Omental fat pad (tissue), 4 donors: ENCODE results near the gene UTS2R. TPM values are rescaled to one million over a fixed set of nuclear protein-coding genes. Genes with fewer than 3 reads are reported as not detected.

Experiments
- ATAC-seq: fragments of 150-250 bp; one replicate; pipeline ENCODE4 v1.9.1; 2016; ENCODE audit warnings: mild to moderate bottlenecking, moderate library complexity; ENCODE audit not compliant: low FRiP score
- DNase-seq: peaks from one replicate; pipeline ENCODE4 v3.0.0-alpha.2; 2019; ENCODE audit warnings: low spot score
- CTCF ChIP-seq, 3 donors: fragments of 450-650 bp; IDR thresholded peaks; one replicate each; pipeline ENCODE4 v1.5.1; 2016 to 2017; ENCODE audit warnings: antibody characterized with exemption in 3 of 3, mild to moderate bottlenecking in 3 of 3, moderate library complexity in 2 of 3
- total RNA-seq, 4 donors: library from RNA; depleted of rRNA; stranded (reverse); fragments of >200 nt; gene quantifications; one replicate each; pipeline ENCODE4 v1.1.0, GENCODE V29; 2016

UTS2R gene
- not detected for total RNA-seq

GRCh38 chr17:82371333-82372248 lies at the start of gene UTS2R:
Gene UTS2R, plus strand, starts transcription at chr17:82371765. Its CDS starts 2,560 bp downstream, at chr17:82374325.
- DNase-seq: no peak
- no peak for ATAC-seq

GRCh38 chr17:82321947-82322466 lies 49.6 kb upstream of the UTS2R start:
- no peak for TF ChIP-seq CTCF (IDR thresholded peaks at IDR 0.05)
- ATAC-seq (no peak), DNase-seq (no peak)

More at GRCh38 chr17:82371333-82372248, at the start of gene UTS2R:
- no peak for TF ChIP-seq CTCF (IDR thresholded peaks at IDR 0.05)

GRCh38 chr17:82322526-82323453 lies 48.8 kb upstream of the UTS2R start:
- ATAC-seq: no peak
- TF ChIP-seq CTCF (IDR thresholded peaks at IDR 0.05): no peak
- no peak for DNase-seq

GRCh38 chr17:82323514-82324234 lies 47.9 kb upstream of the UTS2R start:
- DNase-seq (no peak), ATAC-seq (no peak)
- no peak for TF ChIP-seq CTCF (IDR thresholded peaks at IDR 0.05)

GRCh38 chr17:82324566-82325285 lies 46.8 kb upstream of the UTS2R start:
- DNase-seq (no peak), ATAC-seq (no peak)
- no peak for TF ChIP-seq CTCF (IDR thresholded peaks at IDR 0.05)
